Measurements from ENCODE around the gene C13orf46.

C13orf46 gene

GRCh38 chr13:113936166-113936965 lies 37.5 kb downstream of the C13orf46 start:
- no peak for DNase-seq

- peak; percentile 53 for DNase-seq
Measured at GRCh38 chr13:113935001-113935844, 38.7 kb downstream of the C13orf46 start.

- peak; percentile 49 for DNase-seq
Measured at GRCh38 chr13:113934576-113934975, 39.3 kb downstream of the C13orf46 start.

- DNase-seq = peak; percentile 31
Measured at GRCh38 chr13:113933901-113934300, 40.0 kb downstream of the C13orf46 start.

GRCh38 chr13:113931841-113932459 lies 41.9 kb downstream of the C13orf46 start:
- DNase-seq = peak; percentile 21

DNA sequence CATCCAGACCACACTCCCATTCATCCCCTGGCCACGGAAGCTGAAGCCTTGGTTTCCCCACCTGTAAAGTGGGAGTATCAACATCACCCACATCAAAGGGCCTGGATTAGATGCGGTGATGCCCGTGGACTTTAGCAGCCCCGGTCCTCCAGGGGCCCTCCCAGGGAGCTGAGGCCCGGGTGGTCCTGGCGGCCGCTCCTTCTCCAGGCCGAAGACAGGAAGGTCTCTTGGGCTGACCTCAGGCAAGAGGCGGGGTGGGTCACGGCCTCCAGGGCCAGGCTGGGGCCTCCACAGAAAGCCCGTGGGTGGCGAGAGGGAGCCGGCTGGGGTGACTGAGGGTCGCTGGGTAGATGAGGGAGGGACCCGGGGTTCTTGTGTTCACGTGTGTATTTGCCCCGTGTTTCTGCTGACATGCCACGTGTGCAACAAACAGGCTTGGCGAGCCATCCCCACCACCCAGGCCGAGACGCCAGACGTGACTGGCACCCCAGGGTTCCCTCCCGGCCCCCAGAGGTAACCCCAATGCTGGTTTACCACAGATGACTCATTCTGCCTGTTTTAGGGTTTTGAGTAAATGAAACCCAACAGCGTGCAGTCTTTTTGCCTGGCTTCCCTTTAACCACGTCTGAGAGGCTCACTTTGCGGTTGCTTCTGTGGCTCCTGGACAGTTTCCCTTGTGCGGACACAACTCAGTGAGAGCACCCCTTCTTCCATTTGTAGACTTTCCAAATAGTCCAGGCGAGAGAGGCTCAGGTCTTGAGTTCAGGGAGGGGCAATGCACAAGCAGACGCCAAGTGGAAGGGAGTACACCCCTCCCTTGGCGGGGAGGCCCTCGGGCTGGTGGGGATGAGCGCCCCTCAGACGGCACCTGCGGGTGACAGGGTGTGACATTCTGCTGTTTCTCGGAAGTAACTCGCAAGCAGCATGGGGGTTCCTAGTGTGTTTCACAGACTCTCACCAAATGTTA lies 42.9 kb downstream of the C13orf46 start:
- DNase-seq = peak; percentile 71

DNA sequence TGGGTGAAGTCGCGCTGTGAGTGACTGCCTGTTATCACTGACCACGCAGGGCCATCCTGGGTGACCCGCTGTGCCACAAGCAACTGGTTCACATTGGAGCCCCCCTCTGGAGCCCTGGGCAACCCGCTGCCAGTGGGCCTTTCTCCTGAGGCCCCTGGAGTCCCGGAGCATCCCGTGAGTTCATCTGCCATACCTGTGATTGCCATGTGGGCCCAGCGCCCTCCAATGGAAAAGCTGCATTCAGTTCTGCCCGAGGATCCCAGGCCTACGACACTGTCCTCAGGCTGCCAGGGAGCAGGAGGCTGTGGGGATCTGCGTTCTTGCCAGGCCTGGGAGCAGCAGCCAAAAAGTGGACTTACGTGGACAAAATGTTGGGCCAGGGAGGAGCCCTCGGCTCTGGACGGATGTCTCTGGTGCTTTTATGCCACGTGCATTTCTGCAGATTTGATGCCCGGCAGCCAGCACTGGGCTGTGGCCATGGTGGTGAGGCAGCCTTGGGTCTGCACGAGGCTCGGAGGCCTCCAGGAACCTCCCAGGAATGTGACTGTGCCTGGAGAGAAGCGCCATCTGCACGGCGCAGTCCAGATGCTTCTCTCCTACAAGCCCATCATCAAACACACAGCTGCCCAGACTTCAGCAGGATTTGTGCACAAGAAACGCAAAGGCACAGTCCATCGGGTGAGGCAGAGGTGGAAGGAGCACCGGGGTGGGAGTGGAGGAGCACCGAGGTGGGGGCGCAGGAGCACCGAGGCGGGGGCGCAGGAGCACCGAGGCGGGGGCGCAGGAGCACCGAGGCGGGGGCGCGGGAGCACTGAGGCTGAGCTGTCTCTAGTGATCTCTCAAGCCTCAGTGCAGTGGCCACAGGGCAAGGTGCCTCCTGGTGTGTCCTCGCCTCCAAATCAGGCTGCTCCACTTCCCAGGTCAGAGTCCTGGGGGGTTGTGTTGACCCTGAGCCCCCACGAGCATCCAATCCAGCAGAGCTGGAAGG lies 44.0 kb downstream of the C13orf46 start:
- DNase-seq = peak; percentile 59

- DNase-seq = peak; percentile 58
Measured at GRCh38 chr13:113928685-113929627, 44.9 kb downstream of the C13orf46 start.

DNA sequence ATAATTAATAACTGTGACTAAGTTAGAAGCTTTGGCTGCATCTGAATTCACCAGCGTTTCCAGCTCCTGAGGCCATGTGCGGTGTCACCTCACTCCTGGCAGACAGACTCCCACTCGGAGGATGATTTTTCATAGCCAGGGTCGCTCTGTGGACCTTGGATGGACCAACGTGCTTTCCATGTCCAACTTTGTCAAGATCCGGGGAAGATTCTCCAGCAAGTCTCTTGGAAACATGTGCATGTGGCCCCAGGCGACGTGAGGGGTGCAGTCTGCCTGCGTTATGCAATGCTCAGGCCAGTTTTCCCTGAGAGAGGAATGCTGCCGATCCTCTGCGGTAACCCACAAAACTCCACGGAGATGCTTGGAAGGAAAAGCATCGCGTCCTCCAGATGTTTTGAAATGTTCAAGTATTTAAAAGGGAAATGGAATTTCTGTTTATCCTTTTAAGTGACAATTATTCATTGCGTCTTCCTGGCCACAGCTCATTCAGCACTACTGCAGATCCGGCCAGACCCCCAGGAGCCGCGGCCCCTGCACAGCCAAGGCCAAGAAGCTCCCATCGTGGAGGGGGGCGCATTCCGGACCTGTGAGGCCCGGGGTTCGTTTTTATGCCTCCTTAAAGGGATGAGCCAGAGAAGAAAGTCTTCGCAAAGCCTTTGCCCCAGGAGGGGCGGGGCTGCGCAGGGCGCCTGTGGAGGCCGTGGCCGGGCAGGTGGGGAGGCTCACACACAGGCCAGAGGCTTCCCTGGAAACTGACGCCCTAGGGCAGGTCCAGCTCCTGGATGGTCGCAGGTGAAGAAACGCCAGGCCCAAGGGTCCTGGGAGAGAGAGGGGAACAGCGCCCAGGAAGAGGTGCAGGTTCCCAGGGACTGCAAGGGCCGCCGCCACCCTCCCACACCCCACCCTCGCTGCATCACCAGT lies 46.0 kb downstream of the C13orf46 start:
- DNase-seq = peak; percentile 44

DNA sequence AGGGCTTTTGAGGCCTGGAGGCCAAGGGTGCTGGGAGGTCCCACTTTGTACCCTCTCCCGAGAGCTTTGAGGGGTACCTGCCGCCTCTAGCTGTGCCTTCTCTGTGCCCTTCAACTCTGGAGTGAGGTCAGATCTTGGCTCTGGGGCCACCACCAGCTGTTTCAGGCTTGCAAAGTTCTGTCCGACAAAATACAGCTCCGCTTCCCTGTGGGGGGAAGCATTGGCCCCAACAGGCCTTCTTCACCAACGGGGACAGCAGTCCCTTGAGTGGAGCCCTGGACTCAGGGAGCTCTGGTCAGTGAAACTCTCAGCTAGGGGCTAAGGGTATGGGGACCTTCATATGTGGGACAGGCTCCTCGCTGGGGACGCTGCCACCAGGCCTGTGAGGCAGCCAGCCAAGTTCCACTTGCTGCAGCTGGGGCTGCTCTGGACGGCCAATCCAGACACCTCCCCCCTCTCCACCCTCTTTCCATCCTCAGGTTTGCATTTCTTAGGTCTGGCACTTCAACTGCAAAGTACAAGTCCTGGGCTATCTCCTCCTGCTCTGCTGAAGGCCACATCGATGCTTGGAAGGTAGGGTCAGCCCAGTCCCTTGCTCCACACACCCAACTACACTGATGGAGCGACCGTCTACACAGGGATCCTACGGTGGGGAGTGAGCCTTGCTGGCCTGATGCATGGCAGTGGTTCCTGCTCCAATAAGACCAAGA lies 46.8 kb downstream of the C13orf46 start:
- peak; percentile 54 for DNase-seq

GRCh38 chr13:113926301-113926761 lies 47.5 kb downstream of the C13orf46 start:
- peak; percentile 39 for DNase-seq

DNA sequence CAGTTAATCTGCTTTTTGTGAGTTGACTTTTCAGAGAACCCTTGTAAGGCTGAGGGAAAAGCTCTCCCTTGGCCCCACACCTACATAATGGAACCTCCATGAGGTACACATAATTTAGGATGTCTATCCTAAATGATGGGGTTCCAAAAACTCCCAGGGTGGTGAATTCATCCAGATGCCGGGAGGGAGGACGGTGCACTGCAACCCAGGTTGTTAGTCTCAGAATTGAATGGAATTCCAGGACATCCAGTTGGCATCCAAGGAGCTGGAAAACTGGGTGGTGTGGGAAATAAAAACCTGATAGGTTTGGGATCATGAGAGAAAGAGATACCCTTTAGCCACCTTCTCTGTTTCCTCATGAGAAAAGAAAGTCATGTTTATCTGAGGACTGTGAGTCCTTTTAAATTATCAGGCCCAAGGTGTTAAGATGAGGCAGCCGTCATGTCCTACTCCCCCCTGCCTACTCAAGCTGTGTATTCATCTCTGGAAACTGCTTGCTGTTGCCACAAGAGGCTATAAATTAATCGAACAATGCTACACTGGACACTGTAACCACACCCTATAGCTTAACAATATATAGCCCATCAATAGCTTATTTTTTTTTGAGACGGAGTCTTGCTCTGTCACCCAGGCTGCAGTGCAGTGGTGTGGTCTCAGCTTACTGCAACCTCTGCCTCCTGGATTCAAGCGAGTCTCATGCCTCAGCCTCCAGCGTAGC lies 49.5 kb downstream of the C13orf46 start:
- DNase-seq = peak; percentile 6

DNA sequence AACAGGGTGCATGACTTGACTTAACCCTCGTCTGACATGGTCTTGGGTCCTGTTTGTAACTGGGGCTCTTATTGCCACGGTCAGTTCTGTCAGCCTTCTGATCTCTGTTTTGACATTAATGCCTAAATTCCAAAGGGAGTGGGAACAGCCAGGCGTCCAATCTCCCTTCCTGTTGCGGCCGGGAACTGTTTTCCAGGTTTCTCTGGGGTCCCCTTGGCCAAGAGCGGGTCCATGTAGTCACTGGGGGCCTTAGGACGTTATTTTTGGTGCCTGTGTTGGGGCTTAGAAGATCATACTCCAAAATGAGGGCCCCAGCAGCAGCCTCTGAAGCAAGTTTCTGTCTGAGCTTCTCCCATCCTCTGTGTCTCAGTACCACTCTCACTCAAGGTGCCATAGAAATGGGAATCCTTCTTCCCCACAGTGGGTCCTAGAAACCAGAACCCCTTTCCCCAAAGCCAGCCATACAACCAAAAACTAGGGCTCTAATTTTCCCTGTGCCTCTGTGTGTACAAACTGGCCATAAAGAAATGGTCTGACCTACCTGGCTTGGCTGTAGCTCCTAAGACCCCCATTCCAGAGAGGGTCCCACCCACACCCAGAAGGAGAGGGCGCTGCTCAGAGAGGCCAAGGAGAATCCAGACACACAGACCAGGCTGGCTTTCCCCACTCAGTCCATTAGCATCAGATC lies 50.4 kb downstream of the C13orf46 start:
- DNase-seq = peak; percentile 19

GRCh38 chr13:113922412-113923118 lies 51.3 kb downstream of the C13orf46 start:
- peak; percentile 31 for DNase-seq

- DNase-seq = no peak
Measured at GRCh38 chr13:113921763-113922162, 52.1 kb downstream of the C13orf46 start.

Data from activated effector memory CD4-positive, alpha-beta T cell treated with anti-CD3 and anti-CD28 coated beads, Interleukin-2, amount 50 U/mL, for 16 hours (primary cell).